HEK293 (cell line): ENCODE data around the gene NTNG1.

ENCODE experiments used
- CTCF ChIA-PET: fragments of 350-600 bp; formaldehyde crosslinking; extraction: SDS; loops from one replicate; lab custom pipeline; 2021; ENCODE audit warnings: antibody characterized with exemption; lab: Yijun Ruan, JAX
- POLR2A ChIA-PET: fragments of 300-600 bp; formaldehyde crosslinking; extraction: SDS; loops from one replicate; lab custom pipeline; 2020; ENCODE audit warnings: antibody characterized with exemption, inconsistent platforms; lab: Yijun Ruan, JAX
- H3K27ac ChIP-seq: fragments of 200-500 bp; sonication (Bioruptor generic); 2 replicates; pipeline ENCODE4 v1.5.1; 2014; ENCODE audit warnings: low read depth, low read length, control low read depth, inconsistent platforms; ENCODE audit errors: extremely low read depth
- H3K36me3 ChIP-seq, 2 experiments: fragments of 200-500 bp in 1 of 2; sonication (Bioruptor generic) in 1 of 2; 1 replicate in 1 of 2; 2 replicates in 1 of 2; pipeline ENCODE4 v1.5.1; 2014 to 2017; ENCODE audit warnings: inconsistent platforms in 2 of 2, low read length in 2 of 2; ENCODE audit not compliant: control insufficient read depth in 2 of 2, insufficient read depth in 1 of 2
- H3K4me1 ChIP-seq: fragments of 200-500 bp; sonication (Bioruptor generic); 2 replicates; pipeline ENCODE4 v1.5.1; 2014; ENCODE audit warnings: mild to moderate bottlenecking, low read length, inconsistent platforms; ENCODE audit not compliant: control insufficient read depth, insufficient read depth
- H3K4me3 ChIP-seq: 2 replicates; pipeline ENCODE4 v1.5.1; 2011; ENCODE audit warnings: low read depth, mild to moderate bottlenecking, control low read depth, low read length, moderate library complexity
- H3K9me3 ChIP-seq: fragments of 200-500 bp; sonication (Bioruptor generic); 2 replicates; pipeline ENCODE4 v1.5.1; 2014; ENCODE audit warnings: low read depth, low read length, inconsistent platforms; ENCODE audit not compliant: control insufficient read depth, insufficient read depth
- BCL11B ChIP-seq: fragments of 450-650 bp; formaldehyde crosslinking; IDR thresholded peaks from 2 replicates; pipeline ENCODE4 v1.5.1; 2016; ENCODE audit warnings: low read depth, missing biosample characterization, missing genetic modification characterization
- FEZF1 ChIP-seq: fragments of 450-650 bp; formaldehyde crosslinking; IDR thresholded peaks from 2 replicates; pipeline ENCODE4 v1.5.1; 2016; ENCODE audit warnings: missing biosample characterization, missing genetic modification characterization
- GLI4 ChIP-seq: fragments of 450-650 bp; formaldehyde crosslinking; IDR thresholded peaks from 2 replicates; pipeline ENCODE4 v1.5.1; 2016; ENCODE audit warnings: missing biosample characterization, missing genetic modification characterization
- GLIS2 ChIP-seq: fragments of 450-650 bp; formaldehyde crosslinking; IDR thresholded peaks from 2 replicates; pipeline ENCODE4 v1.5.1; 2016; ENCODE audit warnings: missing biosample characterization, missing genetic modification characterization
- KLF16 ChIP-seq: fragments of 450-650 bp; formaldehyde crosslinking; IDR thresholded peaks from 2 replicates; pipeline ENCODE4 v1.5.1; 2017; ENCODE audit warnings: missing biosample characterization, missing genetic modification characterization
- KLF7 ChIP-seq: fragments of 450-650 bp; formaldehyde crosslinking; IDR thresholded peaks from 2 replicates; pipeline ENCODE4 v1.5.1; 2016; ENCODE audit warnings: missing biosample characterization, missing genetic modification characterization, borderline replicate concordance
- PRDM1 ChIP-seq: fragments of 450-650 bp; formaldehyde crosslinking; IDR thresholded peaks from 2 replicates; pipeline ENCODE4; 2016; ENCODE audit warnings: missing biosample characterization, missing genetic modification characterization
- SALL2 ChIP-seq: fragments of 450-650 bp; formaldehyde crosslinking; IDR thresholded peaks from 2 replicates; pipeline ENCODE4 v1.5.0; 2017; ENCODE audit warnings: missing biosample characterization, mild to moderate bottlenecking, missing genetic modification characterization, borderline replicate concordance
- ZBTB20 ChIP-seq: fragments of 450-650 bp; formaldehyde crosslinking; IDR thresholded peaks from 2 replicates; pipeline ENCODE4 v1.5.1; 2016; ENCODE audit warnings: missing biosample characterization, missing genetic modification characterization
- ZIC2 ChIP-seq: fragments of 450-650 bp; formaldehyde crosslinking; IDR thresholded peaks from 2 replicates; pipeline ENCODE4 v1.5.1; 2016; ENCODE audit warnings: missing biosample characterization, missing genetic modification characterization
- ZNF132 ChIP-seq: fragments of 450-650 bp; formaldehyde crosslinking; IDR thresholded peaks from 2 replicates; pipeline ENCODE4 v1.5.1; 2017; ENCODE audit warnings: missing biosample characterization, missing genetic modification characterization, borderline replicate concordance
- ZNF138 ChIP-seq: fragments of 450-650 bp; formaldehyde crosslinking; IDR thresholded peaks from 2 replicates; pipeline ENCODE4 v1.5.1; 2016; ENCODE audit warnings: missing biosample characterization, missing genetic modification characterization, borderline replicate concordance
- ZNF146 ChIP-seq: fragments of 450-650 bp; formaldehyde crosslinking; IDR thresholded peaks from 2 replicates; pipeline ENCODE4 v1.5.1; 2016; ENCODE audit warnings: missing biosample characterization, missing genetic modification characterization
- ZNF155 ChIP-seq: fragments of 450-650 bp; formaldehyde crosslinking; IDR thresholded peaks from 2 replicates; pipeline ENCODE4 v1.5.1; 2016; ENCODE audit warnings: missing biosample characterization, missing genetic modification characterization
- ZNF211 ChIP-seq: fragments of 450-650 bp; formaldehyde crosslinking; IDR thresholded peaks from 2 replicates; pipeline ENCODE4 v1.5.1; 2016; ENCODE audit warnings: low read depth, missing biosample characterization, missing genetic modification characterization
- ZNF214 ChIP-seq: fragments of 450-650 bp; formaldehyde crosslinking; IDR thresholded peaks from 2 replicates; pipeline ENCODE4 v1.5.1; 2017; ENCODE audit warnings: missing biosample characterization, mild to moderate bottlenecking, missing genetic modification characterization, borderline replicate concordance
- ZNF248 ChIP-seq: fragments of 450-650 bp; formaldehyde crosslinking; IDR thresholded peaks from 2 replicates; pipeline ENCODE4 v1.5.1; 2017; ENCODE audit warnings: missing biosample characterization, missing genetic modification characterization
- ZNF391 ChIP-seq: fragments of 450-650 bp; formaldehyde crosslinking; IDR thresholded peaks from 2 replicates; pipeline ENCODE4 v1.5.1; 2016; ENCODE audit warnings: low read depth, missing biosample characterization, missing genetic modification characterization, borderline replicate concordance
- ZNF394 ChIP-seq: fragments of 450-650 bp; formaldehyde crosslinking; IDR thresholded peaks from 2 replicates; pipeline ENCODE4 v1.5.1; 2016; ENCODE audit warnings: missing biosample characterization, missing genetic modification characterization, mild to moderate bottlenecking, moderate library complexity, borderline replicate concordance
- ZNF423 ChIP-seq: fragments of 450-650 bp; formaldehyde crosslinking; IDR thresholded peaks from 2 replicates; pipeline ENCODE4 v1.5.1; 2016; ENCODE audit warnings: missing biosample characterization, missing genetic modification characterization
- ZNF48 ChIP-seq: fragments of 450-650 bp; formaldehyde crosslinking; IDR thresholded peaks from 2 replicates; pipeline ENCODE4 v1.5.1; 2016; ENCODE audit warnings: missing biosample characterization, missing genetic modification characterization
- ZNF521 ChIP-seq: fragments of 450-650 bp; formaldehyde crosslinking; IDR thresholded peaks from 2 replicates; pipeline ENCODE4 v1.5.1; 2017; ENCODE audit warnings: missing biosample characterization, mild to moderate bottlenecking, missing genetic modification characterization
- ZNF596 ChIP-seq: fragments of 450-650 bp; IDR thresholded peaks from 2 replicates; pipeline ENCODE4 v1.5.0; 2018; ENCODE audit warnings: missing biosample characterization, mild to moderate bottlenecking, missing genetic modification characterization, moderate library complexity
- ZNF626 ChIP-seq: fragments of 450-650 bp; sonication (Bioruptor Pico); formaldehyde crosslinking; IDR thresholded peaks from 2 replicates; pipeline ENCODE4 v1.5.1; 2018; ENCODE audit warnings: missing biosample characterization, missing genetic modification characterization, inconsistent platforms
- ZNF707 ChIP-seq: fragments of 450-650 bp; formaldehyde crosslinking; IDR thresholded peaks from 2 replicates; pipeline ENCODE4 v1.5.1; 2016; ENCODE audit warnings: missing biosample characterization, missing genetic modification characterization
- ZSCAN23 ChIP-seq: fragments of 450-650 bp; formaldehyde crosslinking; IDR thresholded peaks from 2 replicates; pipeline ENCODE4 v1.5.1; 2016; ENCODE audit warnings: missing biosample characterization, missing genetic modification characterization
- TF ChIP-seq, protein P1 (sequence below): fragments of 450-650 bp; formaldehyde crosslinking; IDR thresholded peaks from 2 replicates; pipeline ENCODE4 v1.5.1; 2017; ENCODE audit warnings: missing biosample characterization, missing genetic modification characterization
- TF ChIP-seq, protein P2 (sequence below): fragments of 450-650 bp; formaldehyde crosslinking; IDR thresholded peaks from 2 replicates; pipeline ENCODE4; 2016; ENCODE audit warnings: missing biosample characterization, missing genetic modification characterization
- TF ChIP-seq, protein P3 (sequence below): fragments of 450-650 bp; formaldehyde crosslinking; IDR thresholded peaks from 2 replicates; pipeline ENCODE4 v1.5.1; 2016; ENCODE audit warnings: missing biosample characterization, missing genetic modification characterization
- TF ChIP-seq, protein P4 (sequence below): fragments of 450-650 bp; formaldehyde crosslinking; IDR thresholded peaks from 2 replicates; pipeline ENCODE4 v1.5.1; 2017; ENCODE audit warnings: missing biosample characterization, missing genetic modification characterization

The NTNG1 gene

DNA sequence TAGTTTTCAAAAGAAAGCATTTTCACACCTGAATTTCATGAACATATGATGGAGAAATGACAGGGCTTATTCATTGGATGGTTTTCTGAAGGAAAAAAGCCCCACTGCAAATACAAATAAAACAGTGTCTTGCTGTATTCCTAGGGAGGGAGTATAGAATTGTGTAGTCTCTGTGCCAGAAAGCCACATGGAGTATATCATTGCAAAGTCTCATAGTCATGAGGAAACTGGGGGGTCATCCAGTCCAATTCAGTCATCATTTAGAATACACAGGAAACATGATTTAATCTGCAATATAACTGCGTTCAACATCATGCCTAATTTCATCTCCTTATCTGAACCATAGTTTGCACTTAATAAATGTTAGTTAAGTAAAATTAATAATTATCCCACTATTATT lies 222.3 kb downstream of the NTNG1 start (continued):
- TF ChIP-seq ZNF211 (tag by site-specific recombination): no peak

DNA sequence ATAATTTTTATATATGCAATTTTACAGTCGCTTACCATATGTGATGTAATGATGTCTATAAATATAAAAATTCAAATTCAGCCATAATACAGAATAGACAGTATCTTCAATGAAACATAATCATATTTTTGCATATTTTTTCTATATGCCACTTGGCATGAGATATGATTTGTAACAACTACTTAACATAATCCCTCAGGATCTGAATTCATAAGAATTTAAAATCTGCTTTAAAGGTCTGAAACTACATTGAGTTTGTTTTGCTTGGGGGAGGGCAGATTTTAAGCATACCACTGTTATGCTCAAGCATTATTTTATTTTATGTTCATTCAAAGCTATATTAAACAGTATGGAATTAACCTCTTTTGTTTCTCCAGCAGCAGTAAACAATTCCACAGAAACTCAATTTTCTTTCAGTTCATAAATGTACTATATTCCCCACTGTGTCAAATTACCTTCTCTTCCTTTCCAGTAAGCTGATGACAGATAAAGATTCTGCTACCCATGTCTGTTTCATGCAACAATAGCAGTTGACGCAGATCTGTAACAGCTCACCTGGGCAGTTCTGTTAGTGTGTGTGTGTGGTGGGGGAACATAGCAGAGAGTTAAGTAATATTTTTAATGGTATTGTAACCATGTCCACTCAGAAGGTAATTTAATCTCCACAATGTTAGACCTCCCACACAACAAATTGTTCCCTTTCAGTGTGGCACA lies 224.8 kb downstream of the NTNG1 start:
- CTCF ChIA-PET: no interaction called here
- Histone ChIP-seq H3K4me1 (no peaks in the 10 kb centered on the region), H3K4me3 (no peak overlapping the region), H3K9me3 (no peaks in the 10 kb centered on the region), H3K27ac (no peak overlapping the region), H3K36me3 (no peaks in the 10 kb centered on the region)
- POLR2A ChIA-PET: no interaction called here
- TF ChIP-seq, protein P1, sequence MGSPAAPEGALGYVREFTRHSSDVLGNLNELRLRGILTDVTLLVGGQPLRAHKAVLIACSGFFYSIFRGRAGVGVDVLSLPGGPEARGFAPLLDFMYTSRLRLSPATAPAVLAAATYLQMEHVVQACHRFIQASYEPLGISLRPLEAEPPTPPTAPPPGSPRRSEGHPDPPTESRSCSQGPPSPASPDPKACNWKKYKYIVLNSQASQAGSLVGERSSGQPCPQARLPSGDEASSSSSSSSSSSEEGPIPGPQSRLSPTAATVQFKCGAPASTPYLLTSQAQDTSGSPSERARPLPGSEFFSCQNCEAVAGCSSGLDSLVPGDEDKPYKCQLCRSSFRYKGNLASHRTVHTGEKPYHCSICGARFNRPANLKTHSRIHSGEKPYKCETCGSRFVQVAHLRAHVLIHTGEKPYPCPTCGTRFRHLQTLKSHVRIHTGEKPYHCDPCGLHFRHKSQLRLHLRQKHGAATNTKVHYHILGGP (tag by site-specific recombination): no peak
- TF ChIP-seq ZBTB20 (no peak), ZNF596 (tag by site-specific recombination) (no peak), ZNF707 (tag by site-specific recombination) (no peak), ZNF423 (no peak), PRDM1 (tag by site-specific recombination) (no peak), KLF16 (tag by site-specific recombination) (no peak), KLF7 (no peak), ZNF155 (tag by site-specific recombination) (no peak), GLI4 (tag by site-specific recombination) (no peak)
- TF ChIP-seq, protein P2, sequence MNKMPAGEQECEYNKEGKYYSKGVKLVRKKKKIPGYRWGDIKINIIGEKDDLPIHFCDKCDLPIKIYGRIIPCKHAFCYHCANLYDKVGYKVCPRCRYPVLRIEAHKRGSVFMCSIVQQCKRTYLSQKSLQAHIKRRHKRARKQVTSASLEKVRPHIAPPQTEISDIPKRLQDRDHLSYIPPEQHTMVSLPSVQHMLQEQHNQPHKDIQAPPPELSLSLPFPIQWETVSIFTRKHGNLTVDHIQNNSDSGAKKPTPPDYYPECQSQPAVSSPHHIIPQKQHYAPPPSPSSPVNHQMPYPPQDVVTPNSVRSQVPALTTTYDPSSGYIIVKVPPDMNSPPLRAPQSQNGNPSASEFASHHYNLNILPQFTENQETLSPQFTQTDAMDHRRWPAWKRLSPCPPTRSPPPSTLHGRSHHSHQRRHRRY (tag by site-specific recombination): no peak
- TF ChIP-seq, protein P3, sequence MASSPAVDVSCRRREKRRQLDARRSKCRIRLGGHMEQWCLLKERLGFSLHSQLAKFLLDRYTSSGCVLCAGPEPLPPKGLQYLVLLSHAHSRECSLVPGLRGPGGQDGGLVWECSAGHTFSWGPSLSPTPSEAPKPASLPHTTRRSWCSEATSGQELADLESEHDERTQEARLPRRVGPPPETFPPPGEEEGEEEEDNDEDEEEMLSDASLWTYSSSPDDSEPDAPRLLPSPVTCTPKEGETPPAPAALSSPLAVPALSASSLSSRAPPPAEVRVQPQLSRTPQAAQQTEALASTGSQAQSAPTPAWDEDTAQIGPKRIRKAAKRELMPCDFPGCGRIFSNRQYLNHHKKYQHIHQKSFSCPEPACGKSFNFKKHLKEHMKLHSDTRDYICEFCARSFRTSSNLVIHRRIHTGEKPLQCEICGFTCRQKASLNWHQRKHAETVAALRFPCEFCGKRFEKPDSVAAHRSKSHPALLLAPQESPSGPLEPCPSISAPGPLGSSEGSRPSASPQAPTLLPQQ (tag by site-specific recombination): no peak

DNA sequence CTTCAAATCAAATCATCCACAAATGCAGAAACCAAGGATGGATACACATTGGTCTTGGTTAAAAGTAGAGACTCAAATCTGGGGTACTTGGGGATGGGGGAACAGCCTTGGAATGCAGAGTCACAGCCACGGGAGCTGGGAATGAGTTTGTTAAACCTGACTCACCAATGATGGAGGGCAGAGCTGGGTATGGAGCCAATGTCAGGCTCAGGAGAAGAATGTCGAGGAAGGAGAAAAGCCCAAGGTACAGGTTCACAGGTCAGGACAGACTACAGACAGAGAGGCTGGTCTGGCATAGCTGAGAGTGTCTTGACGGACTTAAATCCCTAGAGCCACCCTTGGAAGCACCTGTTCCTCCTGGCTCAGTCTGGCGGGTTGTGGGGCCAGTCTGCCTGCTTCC lies 237.6 kb downstream of the NTNG1 start:
- H3K4me1 ChIP-seq: no peaks in the 10 kb centered on the region
- H3K36me3 ChIP-seq: no peaks in the 10 kb centered on the region
- H3K4me3 ChIP-seq: no peak overlapping the region
- H3K9me3 ChIP-seq: no peaks in the 10 kb centered on the region
- CTCF ChIA-PET: no interaction called here
- POLR2A ChIA-PET: no interaction called here
- H3K27ac ChIP-seq: no peak overlapping the region
- TF ChIP-seq ZNF138 (tag by site-specific recombination): no peak
- TF ChIP-seq SALL2: no peak
- TF ChIP-seq ZIC2 (tag by site-specific recombination): no peak
- no peak for TF ChIP-seq ZNF626 (tag by site-specific recombination)
- no peak for TF ChIP-seq ZNF394 (tag by site-specific recombination)
- no peak for TF ChIP-seq FEZF1 (tag by site-specific recombination)
- no peak for TF ChIP-seq ZNF423
- no peak for TF ChIP-seq GLIS2
- no peak for TF ChIP-seq ZNF214 (tag by site-specific recombination)
- TF ChIP-seq ZNF48 (tag by site-specific recombination): no peak
- TF ChIP-seq, protein P4, sequence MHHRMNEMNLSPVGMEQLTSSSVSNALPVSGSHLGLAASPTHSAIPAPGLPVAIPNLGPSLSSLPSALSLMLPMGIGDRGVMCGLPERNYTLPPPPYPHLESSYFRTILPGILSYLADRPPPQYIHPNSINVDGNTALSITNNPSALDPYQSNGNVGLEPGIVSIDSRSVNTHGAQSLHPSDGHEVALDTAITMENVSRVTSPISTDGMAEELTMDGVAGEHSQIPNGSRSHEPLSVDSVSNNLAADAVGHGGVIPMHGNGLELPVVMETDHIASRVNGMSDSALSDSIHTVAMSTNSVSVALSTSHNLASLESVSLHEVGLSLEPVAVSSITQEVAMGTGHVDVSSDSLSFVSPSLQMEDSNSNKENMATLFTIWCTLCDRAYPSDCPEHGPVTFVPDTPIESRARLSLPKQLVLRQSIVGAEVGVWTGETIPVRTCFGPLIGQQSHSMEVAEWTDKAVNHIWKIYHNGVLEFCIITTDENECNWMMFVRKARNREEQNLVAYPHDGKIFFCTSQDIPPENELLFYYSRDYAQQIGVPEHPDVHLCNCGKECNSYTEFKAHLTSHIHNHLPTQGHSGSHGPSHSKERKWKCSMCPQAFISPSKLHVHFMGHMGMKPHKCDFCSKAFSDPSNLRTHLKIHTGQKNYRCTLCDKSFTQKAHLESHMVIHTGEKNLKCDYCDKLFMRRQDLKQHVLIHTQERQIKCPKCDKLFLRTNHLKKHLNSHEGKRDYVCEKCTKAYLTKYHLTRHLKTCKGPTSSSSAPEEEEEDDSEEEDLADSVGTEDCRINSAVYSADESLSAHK (tag by site-specific recombination): no peak
- TF ChIP-seq ZNF391 (tag by site-specific recombination): no peak
- no peak for TF ChIP-seq ZNF521
- no peak for TF ChIP-seq ZNF146
- TF ChIP-seq ZNF132: no peak
- TF ChIP-seq ZNF248: no peak
- no peak for TF ChIP-seq BCL11B
- no peak for TF ChIP-seq ZSCAN23 (tag by site-specific recombination)
